Caco-2 (cell line): ENCODE results near the gene SCARF2. TPM values are rescaled to one million over a fixed set of nuclear protein-coding genes. Genes with fewer than 3 reads are reported as not detected.

Source experiments
- BruUV-seq: library from RNA; stranded (reverse); fragments of 400-500 nt; replicated peaks from 2 replicates; lab custom pipeline; 2021; lab: Mats Ljungman, UMichigan
- CTCF ChIA-PET: fragments of 300-600 bp; sonication (Branson Sonifier 250); formaldehyde crosslinking; loops from one replicate; lab custom pipeline; 2022; ENCODE audit warnings: antibody characterized with exemption; lab: Charles Lee
- POLR2A ChIA-PET: fragments of 300-600 bp; sonication (Branson Sonifier 250); formaldehyde crosslinking; loops from one replicate; lab custom pipeline; 2022; ENCODE audit warnings: antibody characterized with exemption; lab: Charles Lee
- DNase-seq, 2 experiments: peaks; one replicate each; pipeline versions ENCODE4 v3.0.0 to v3.0.0-alpha.2; 2020 to 2022
- H3K27me3 ChIP-seq: replicated peaks from 2 replicates; pipeline ENCODE4 v1.6.0; 2011; ENCODE audit warnings: low read length; ENCODE audit not compliant: control insufficient read depth, insufficient read depth
- H3K36me3 ChIP-seq: 2 replicates; pipeline ENCODE4 v1.5.1; 2011; ENCODE audit warnings: low read length; ENCODE audit not compliant: control insufficient read depth, insufficient read depth
- H3K4me1 ChIP-seq: fragments of 250-450 bp; sonication (Bioruptor Pico); 2 replicates; pipeline ENCODE4 v1.5.1; 2020; ENCODE audit warnings: mild to moderate bottlenecking
- H3K4me3 ChIP-seq: 2 replicates; pipeline ENCODE4 v1.5.1; 2011; ENCODE audit warnings: low read depth, mild to moderate bottlenecking, control low read depth, low read length
- H3K9me3 ChIP-seq: fragments of 250-450 bp; sonication (Bioruptor Pico); 2 replicates; pipeline ENCODE4 v1.5.1; 2020; ENCODE audit warnings: mild to moderate bottlenecking, moderate library complexity
- H3K27ac Mint-ChIP-seq: one replicate; pipeline ENCODE4 v1.8.0; 2022; ENCODE audit warnings: mixed read lengths; ENCODE audit not compliant: unreplicated experiment
- H3K27me3 Mint-ChIP-seq: one replicate; pipeline ENCODE4 v1.8.0; 2022; ENCODE audit warnings: mixed read lengths; ENCODE audit not compliant: insufficient read depth, unreplicated experiment
- H3K36me3 Mint-ChIP-seq: one replicate; pipeline ENCODE4 v1.8.0; 2022; ENCODE audit warnings: mild to moderate bottlenecking, mixed read lengths; ENCODE audit not compliant: insufficient read depth, unreplicated experiment
- H3K4me1 Mint-ChIP-seq: one replicate; pipeline ENCODE4 v1.8.0; 2022; ENCODE audit warnings: low read depth, mixed read lengths; ENCODE audit not compliant: unreplicated experiment
- H3K4me3 Mint-ChIP-seq: one replicate; pipeline ENCODE4 v1.8.0; 2022; ENCODE audit warnings: mild to moderate bottlenecking, moderate library complexity, mixed read lengths; ENCODE audit not compliant: unreplicated experiment
- H3K9me3 Mint-ChIP-seq: one replicate; pipeline ENCODE4 v1.8.0; 2022; ENCODE audit warnings: mixed read lengths; ENCODE audit not compliant: unreplicated experiment
- CTCF ChIP-seq, 2 experiments: fragments of 200-600 bp in 1 of 2; IDR thresholded peaks; 1 replicate in 1 of 2; 2 replicates in 1 of 2; pipeline versions ENCODE4 v1.5.1 to v1.8.0; 2011 to 2022; ENCODE audit warnings: antibody characterized with exemption in 1 of 2, control low read depth in 1 of 2, inconsistent platforms in 1 of 2, low read depth in 1 of 2, low read length in 1 of 2, mild to moderate bottlenecking in 1 of 2, moderate library complexity in 1 of 2; ENCODE audit not compliant: insufficient read depth in 1 of 2, severe bottlenecking in 1 of 2, unreplicated experiment in 1 of 2
- intact Hi-C: fragments of 100-400 bp; cut with micrococcal nuclease; formaldehyde crosslinking; loops from one replicate; pipeline ENCODE4 v1.10.0; 2022; ENCODE audit not compliant: unreplicated experiment
- total RNA-seq: library from RNA; stranded (reverse); gene quantifications from 2 replicates; pipeline ENCODE4 v1.2.3, GENCODE V29; 2022

Gene SCARF2
- total RNA-seq, 1 experiment from 2014 or later, result 0.73 TPM

GRCh38 chr22:20386972-20387371, 50.7 kb downstream of the SCARF2 start:
- CTCF ChIA-PET, result no interaction called here
- H3K9me3 ChIP-seq, result no peaks in the 10 kb centered on the region
- no peaks in the 10 kb centered on the region for H3K36me3 Mint-ChIP-seq
- no peaks in the 10 kb centered on the region for H3K4me1 Mint-ChIP-seq
- H3K27me3 Mint-ChIP-seq, result peaks cover 14% of the 10 kb centered on the region
- no peaks in the 10 kb centered on the region for H3K9me3 Mint-ChIP-seq
- POLR2A ChIA-PET, result no interaction called here
- no peak for TF ChIP-seq CTCF (IDR thresholded peaks at IDR 0.05; ENCODE audit: insufficient read depth in 1 of 2, low read depth in 1 of 2, low read length in 1 of 2, severe bottlenecking in 1 of 2, unreplicated experiment in 1 of 2)
- H3K4me3 ChIP-seq, result no peak overlapping the region
- no peaks in the 10 kb centered on the region for H3K4me1 ChIP-seq
- intact Hi-C loops, result no loop called here
- DNase-seq, result no peak
- BruUV-seq, result no TSS peak
- no peaks in the 10 kb centered on the region for H3K27me3 ChIP-seq
- H3K27ac Mint-ChIP-seq, result no peak overlapping the region
- no peaks in the 10 kb centered on the region for H3K36me3 ChIP-seq
- H3K4me3 Mint-ChIP-seq, result no peak overlapping the region

GRCh38 chr22:20386336-20386735, 51.3 kb downstream of the SCARF2 start:
- Mint-ChIP-seq H3K36me3 (no peaks in the 10 kb centered on the region), H3K27me3 (peaks cover 14% of the 10 kb centered on the region), H3K4me1 (no peaks in the 10 kb centered on the region), H3K27ac (no peak overlapping the region), H3K9me3 (no peaks in the 10 kb centered on the region), H3K4me3 (no peak overlapping the region)
- no peak overlapping the region for H3K4me3 ChIP-seq
- no peaks in the 10 kb centered on the region for H3K9me3 ChIP-seq
- H3K4me1 ChIP-seq, result no peaks in the 10 kb centered on the region
- TF ChIP-seq CTCF (IDR thresholded peaks at IDR 0.05; ENCODE audit: insufficient read depth in 1 of 2, low read depth in 1 of 2, low read length in 1 of 2, severe bottlenecking in 1 of 2, unreplicated experiment in 1 of 2), result no peak
- H3K36me3 ChIP-seq, result no peaks in the 10 kb centered on the region
- POLR2A ChIA-PET, result no interaction called here
- DNase-seq, result no peak
- BruUV-seq, result no TSS peak
- intact Hi-C loops, result no loop called here
- CTCF ChIA-PET, result no interaction called here
- H3K27me3 ChIP-seq, result no peaks in the 10 kb centered on the region

GRCh38 chr22:20384865-20385264, 52.8 kb downstream of the SCARF2 start:
- ChIA-PET POLR2A (no interaction called here), CTCF (no interaction called here)
- Histone ChIP-seq H3K9me3 (no peaks in the 10 kb centered on the region), H3K36me3 (no peaks in the 10 kb centered on the region), H3K4me3 (no peak overlapping the region), H3K27me3 (no peaks in the 10 kb centered on the region), H3K4me1 (no peaks in the 10 kb centered on the region)
- no peaks in the 10 kb centered on the region for H3K9me3 Mint-ChIP-seq
- DNase-seq, result no peak
- no peaks in the 10 kb centered on the region for H3K36me3 Mint-ChIP-seq
- no peak overlapping the region for H3K4me3 Mint-ChIP-seq
- H3K27ac Mint-ChIP-seq, result no peak overlapping the region
- intact Hi-C loops, result no loop called here
- H3K27me3 Mint-ChIP-seq, result peaks cover 14% of the 10 kb centered on the region
- no peaks in the 10 kb centered on the region for H3K4me1 Mint-ChIP-seq
- no peak for TF ChIP-seq CTCF (IDR thresholded peaks at IDR 0.05; ENCODE audit: insufficient read depth in 1 of 2, low read depth in 1 of 2, low read length in 1 of 2, severe bottlenecking in 1 of 2, unreplicated experiment in 1 of 2)
- no TSS peak for BruUV-seq
